Activated T-cell treated with anti-CD3 and anti-CD28 coated beads for 1 hour (primary cell): ENCODE results near the gene POGLUT2.
A peak's percentile ranks its signal among the peaks of the same experiment; 100 is the strongest.
"Not testable (repeated sequence)": the region's sequence is repeated elsewhere in the genome, so short reads cannot be mapped to it uniquely, and the experiment has no call there.

Source experiments
- DNase-seq: peaks from one replicate; pipeline ENCODE4 v3.0.0-alpha.2; 2020; ENCODE audit warnings: low read depth

The POGLUT2 gene

DNA sequence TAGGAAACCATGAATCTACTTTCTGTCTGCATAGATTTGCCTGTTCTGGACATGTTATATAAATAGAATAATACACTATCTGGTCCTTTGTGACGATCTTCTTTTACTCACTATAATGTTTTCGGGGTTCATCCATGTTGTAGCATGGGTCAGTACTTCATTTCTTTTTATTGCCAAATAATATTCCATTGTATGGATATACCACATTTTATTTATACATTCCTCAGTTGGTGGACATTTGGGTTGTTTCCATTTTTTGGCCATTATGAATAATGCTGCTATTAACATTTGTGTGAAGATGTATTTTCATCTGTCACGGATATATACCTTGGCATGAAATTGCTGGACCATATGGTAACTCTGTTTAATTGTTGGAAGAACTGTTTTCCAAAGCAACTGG is 6.9 kb upstream of the POGLUT2 start:
- DNase-seq: no peak

DNA sequence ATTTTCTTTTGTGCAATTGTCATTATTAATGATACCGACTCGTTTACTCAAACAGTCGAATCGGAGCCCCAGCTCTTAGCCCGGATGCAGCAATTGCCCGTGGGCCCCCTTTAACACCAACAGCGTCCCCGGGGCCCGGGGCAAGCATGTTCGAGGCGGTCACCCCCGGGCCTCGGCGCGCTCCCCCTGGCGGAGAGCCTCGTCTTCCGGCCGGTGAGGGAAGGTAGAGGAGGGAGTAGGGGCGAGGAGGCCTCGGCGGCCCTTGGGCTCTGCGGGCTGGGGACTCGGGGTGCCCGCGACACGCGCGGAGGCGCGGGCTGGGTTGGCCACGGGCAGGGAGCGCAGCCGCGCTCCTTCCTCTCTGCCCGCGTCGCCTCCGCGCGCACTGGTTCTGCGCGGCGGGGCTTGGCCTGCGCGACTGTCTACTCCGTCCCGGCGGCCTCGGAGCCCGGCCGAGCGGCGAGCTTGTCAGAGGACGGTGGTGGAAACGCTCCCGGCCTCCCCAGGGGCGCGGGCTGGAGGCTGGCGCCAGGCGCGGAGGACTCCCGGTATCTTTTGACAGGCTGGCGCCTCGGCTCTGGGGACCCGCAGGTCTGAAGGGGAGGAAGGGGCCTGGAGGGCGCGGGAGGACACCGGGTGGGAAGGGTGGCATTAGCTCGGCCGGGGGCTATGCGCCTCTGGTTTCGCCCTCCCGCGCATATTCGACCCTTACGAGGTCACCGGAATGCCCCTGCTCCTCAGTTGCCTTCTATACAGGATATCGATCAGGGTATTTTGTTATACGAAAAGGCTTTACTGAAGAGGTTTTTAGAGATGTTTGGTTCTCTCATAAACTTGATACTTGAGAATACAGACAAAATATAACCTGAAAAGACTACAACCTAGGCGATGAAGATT is 1.6 kb upstream of the POGLUT2 start:
- peak; percentile 78 for DNase-seq

DNA sequence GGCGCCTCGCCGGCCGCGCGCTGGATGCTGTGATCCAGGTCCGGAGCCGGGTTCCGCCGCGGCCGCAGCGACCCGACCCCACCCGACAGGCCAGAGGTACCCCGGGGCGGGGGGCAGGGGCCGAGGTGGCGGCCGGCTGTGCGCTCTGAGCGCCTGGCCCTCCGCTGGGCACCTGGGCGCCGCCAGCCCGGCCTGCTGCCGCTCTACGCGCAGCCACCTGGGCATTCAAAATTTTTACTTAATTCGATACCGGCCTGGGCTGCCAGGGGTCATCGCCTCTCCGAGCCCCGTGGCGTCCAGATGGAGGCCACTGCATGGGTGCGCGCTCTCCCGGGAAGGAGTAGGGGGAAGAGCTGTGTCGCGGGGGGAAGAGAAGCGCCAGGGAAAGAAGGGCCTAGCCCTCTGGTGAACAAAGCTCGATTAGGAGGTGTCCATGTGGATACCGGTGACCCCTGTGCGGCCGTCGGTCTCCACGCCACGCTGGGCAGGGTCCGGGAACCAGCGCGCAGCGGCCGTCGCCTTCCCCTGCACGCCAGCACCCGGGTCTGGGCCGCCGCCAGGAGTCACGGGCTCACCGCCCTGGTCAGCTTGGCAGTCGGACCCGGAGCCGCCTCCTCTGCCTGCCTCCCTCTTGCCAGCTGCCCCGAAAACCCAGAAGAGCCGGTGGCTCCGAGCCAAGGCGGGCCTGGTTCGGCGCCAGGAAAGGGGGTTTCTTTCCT is 809 bp upstream of the POGLUT2 start:
- no peak for DNase-seq

DNA sequence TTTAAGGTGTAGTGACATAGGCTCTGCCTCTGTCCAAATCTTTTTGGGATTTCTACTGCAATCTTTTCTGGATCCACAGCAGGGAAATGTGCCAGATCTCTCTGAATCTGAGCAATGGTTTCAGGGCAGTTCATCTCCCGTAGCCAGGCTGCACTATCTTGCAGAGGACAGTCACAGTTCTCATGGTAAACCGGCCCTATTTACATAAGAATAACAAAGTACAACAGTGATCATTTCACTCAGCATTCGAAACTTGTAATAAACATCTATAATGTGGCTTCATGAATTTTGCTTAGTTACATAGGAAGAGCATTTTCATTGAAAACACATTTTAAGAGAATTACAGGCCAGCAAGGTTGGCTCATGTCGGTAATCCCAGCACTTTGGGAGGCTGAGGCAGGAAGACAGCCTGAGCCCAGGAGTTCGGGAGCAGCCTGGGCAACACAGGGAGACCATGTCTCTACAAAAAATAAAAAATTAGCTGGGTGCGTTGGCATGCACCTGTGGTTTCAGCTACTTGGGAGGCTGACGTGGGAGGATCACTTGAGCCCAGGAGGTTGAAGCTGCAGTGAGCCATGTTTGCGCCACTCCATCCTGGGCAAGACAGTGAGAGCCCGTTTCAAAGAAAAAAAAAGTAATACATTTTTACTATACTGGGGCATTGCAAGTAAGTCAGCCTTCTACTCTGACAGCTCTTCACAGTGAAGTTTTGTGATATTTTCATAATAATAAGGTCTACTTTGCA is 5.0 kb downstream of the POGLUT2 start:
- no peak for DNase-seq

DNA sequence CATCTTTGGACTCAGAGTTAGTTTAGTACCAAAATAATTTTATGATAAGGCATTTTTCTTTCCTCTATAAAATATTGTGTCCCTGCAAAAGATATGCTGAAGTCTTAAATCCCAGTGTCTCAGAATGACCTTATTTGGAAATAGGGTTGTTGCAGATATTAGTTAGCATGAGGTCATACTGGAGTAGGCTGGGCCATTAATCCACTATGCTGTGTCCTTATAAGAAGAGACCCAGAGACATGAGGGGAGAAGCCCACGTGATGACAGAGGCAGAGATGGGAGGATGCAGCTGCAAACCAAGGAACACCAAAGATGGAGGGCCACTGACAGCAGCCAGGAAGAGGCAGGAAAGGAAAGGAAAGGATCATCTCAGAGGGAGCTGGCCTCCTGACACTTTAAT is 6.4 kb downstream of the POGLUT2 start:
- DNase-seq: no peak

DNA sequence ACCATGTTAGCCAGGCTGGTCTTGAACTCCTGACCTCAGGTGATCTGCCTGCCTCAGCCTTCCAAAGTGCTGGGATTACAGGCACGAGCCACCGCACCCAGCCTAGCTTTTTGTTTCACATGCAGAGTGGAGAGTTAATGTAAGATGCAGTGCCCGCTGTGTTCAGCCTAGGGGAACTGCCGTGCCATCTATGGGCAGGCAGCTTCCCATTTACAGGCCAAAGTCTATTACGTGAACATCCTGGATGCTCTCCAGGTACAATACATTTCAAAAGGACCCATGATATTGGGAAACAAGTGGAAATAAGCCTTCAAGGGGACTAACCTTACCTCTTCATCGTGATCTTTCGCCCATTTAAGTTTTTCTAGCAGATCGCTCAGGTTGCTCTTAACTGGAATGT is 10.1 kb downstream of the POGLUT2 start:
- no peak for DNase-seq

DNA sequence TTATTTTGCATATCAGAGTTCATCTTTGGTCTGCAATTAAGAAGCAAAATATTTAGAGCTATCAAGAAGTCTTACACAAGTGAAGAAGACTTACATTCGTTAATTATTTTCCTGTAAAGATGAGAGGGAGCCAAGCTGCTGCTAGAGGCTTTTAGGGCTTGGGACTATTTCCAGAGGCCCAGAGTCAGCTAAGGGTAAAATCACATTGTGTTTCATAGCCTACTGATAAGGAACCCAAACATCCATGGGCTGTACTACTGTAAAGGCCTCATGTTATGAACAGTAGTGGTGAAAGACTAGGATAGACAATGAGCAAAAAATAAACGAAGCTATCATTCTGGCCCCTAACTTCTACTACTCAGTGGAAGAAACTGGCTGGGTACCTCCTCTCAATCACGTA is 14.3 kb downstream of the POGLUT2 start:
- DNase-seq: no peak

DNA sequence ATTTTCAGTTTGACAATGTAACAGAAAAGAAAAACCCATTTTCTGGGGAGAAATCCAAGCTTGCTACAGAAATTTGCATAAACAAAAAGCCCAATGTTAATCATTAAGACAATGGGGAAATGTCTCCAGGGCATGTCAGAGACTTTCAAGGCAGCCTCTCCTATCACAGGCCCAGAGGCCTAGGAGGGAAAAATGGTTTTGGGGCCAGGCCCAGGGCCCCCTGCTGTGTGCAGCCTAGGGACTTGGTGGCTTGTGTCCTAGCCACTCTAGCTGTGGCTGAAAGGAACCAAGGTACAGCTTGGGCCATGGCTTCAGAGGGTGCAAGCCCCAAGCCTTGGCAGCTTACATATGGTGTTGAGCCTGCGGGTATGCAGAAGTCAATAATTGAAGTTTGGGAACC is 17.2 kb downstream of the POGLUT2 start:
- no peak for DNase-seq

DNA sequence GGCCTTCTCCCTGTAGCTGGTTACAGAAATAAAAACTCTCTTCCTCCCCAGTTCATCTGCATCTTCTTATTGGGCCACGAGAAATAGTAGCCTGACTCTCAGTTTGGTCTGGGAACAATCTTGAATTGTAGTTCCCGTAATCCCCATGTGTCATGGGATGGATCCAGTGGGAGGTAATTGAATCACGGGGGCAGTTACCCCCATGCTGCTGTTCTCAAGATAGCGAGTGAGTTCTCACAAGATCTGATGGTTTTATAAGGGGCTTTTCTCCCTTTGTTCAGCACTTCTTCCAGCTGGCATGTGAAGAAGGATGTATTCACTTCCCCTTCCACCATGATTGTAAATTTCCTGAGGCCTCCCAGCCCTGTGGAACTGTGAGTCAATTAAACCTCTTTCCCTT is 18.1 kb downstream of the POGLUT2 start:
- DNase-seq: not testable (repeated sequence)

DNA sequence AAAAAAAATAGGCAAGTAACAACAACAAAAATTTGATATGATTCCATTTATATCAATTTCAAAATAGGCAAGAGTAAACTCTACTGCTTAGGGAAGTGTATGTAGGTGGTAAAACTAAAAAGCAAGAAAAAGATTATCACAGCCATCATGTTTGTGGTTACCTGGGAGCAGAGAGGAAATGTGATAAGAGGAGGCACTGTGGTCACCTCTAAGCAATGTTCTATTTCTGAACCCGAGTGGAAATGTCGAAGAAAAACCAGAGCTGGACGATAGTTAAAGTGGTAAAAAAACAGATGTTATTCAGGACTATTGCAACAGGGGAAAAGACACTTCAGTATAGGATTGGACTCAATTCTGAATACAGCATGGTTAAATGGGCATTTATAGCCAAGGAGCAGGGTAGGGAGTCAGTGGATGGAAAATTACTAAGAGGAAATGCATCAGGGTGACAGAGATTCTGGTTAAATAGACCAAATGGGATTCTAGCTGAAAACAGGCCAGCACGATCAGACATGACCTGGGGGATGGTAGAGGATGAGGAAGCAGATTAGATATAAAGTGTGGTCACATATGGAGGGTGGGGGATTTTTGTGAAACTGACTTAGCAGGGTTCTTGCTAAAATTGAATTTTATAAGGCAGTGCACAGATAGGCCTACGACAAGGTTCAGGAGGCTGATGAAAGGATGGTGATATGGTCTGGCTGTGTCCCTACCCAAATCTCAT is 19.2 kb downstream of the POGLUT2 start:
- DNase-seq: no peak

DNA sequence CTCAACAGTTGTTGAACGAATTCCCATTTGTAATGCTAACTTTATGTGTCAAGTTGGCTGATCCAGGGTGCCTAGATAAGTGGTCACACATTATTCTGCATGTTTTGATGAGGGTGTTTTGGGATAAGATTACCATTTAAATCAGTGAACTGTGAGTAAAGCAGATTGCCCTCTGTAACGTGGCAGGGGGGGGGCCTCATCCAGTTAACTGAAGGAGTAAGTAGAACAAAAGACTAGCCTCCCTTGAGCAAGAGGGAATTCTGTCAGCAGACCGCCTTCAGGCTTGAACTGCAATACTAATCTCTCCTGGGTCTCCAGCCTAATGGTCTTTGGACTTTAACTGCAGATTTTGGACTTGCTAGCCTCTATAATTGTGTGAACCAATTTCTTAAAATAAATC is 21.0 kb downstream of the POGLUT2 start:
- no peak for DNase-seq

DNA sequence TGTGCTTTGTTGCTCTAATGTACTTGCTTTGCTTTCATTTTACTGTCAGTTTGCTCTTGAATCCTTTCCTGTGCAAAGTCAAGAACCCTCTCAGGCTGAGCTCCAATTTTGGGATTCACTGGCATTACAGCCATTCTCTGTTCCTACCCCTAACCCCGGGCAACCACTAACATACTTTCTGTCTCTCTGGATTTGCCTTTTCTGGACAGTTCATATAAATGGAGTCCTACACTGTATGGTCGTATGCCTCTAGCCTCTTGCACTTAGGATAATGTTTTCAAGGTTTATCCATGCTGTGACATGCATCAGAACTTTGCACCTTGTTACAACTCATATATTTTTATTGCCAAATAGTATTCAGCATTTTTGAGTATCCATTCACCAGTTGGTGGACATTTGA is 22.5 kb downstream of the POGLUT2 start:
- no peak for DNase-seq

DNA sequence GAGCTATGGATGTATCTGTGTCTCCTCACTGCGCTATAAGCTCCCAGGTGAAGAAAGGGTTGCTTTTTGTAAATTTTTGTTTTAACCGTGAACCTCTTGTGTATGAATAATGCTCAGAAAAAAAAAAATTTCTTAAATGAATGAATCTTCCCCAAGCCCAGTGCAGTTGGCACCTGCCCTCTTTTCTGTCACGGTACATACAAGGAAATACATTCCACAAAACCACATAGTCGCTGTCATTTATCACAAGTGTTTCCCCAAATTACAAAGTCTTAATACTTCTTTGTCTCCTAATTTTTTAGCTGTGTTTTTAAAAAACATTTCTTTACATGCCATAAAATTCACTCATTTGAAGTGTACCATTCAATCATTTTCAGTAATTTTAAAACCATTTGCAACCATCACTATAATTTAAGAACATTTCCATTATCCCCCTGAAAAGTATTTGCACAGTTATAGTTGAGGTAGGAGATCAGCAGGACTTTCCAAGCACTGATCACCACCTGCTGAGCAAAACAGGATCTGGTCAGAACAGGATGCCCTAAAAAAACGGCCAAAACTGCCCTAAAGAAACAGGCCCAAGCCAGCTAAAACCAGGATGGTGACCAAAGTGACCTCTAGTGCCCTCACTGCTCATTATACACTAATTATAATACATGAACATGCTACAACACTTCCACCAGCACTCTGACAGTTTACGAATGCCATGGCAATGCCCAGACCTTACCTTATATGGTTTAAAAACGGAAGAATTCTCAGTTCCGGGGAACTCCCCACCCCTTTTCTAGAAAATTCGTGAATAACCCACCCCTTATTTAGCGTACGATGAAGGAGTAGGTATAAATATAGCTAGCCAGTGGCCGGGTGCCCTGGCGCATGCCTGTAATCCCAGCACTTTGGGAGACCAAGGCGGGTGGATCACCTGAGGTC is 23.9 kb downstream of the POGLUT2 start:
- DNase-seq: no peak

DNA sequence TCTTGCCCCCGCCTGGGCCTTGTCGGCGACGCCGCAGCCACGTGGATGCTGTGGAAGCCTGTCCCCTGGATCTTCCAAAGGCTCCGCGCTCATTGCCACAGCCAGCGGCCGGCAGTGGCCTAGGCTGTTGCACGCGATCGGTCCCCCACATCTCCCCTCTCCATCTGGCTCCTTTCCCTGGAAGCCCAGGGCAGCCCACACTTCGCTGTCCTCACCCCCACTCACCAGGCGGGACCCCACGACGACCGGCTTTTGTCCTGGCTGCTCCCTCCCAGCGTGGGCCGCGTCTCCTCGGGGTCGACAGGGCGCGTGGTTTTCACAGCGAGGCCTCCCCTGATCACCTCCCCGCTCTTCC is 24.6 kb downstream of the POGLUT2 start:
- no peak for DNase-seq

DNA sequence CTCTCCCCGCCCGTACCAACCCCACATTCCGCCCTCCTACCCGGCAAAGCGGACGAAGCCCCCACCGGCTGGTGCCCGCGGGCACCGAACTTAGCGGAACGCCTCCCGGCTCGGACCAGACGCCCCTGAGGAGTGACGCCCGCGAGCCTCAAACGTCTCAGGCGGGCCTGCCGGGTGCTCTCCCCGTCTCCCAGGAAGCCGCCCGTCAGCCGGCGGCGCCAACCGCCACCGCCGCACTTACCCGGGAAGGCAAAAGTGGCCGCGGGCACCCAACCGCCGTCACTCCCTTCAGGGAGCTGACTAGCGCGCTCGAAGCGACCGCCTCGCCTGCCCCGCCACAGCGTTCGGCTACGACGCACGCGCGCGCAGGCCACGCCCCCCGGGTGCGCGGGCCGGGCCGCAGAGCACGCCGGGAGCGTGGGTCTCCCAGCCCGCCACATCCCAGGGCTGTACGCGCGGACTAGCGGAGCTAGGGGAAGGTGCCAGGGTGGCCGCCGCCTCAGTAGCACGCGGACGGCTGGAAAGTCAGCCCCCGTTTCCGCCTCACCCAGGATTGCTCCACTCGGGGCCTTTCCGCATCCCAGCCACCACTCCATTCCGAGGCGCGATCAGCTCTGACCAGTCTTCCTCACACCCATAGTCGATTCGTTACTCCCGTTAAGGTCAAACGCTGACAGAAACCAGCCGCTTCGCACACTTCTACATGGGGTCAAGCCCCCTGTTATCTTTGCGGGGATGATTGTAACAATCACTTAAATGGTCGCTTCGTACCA is 25.1 kb downstream of the POGLUT2 start, which contains the start of gene TEX30:
TEX30 (minus strand) TSS at position 346 of the 773 bp plus-strand sequence. CDS start 3,760 bp downstream, outside the sequence.
- DNase-seq: peak; percentile 87

DNA sequence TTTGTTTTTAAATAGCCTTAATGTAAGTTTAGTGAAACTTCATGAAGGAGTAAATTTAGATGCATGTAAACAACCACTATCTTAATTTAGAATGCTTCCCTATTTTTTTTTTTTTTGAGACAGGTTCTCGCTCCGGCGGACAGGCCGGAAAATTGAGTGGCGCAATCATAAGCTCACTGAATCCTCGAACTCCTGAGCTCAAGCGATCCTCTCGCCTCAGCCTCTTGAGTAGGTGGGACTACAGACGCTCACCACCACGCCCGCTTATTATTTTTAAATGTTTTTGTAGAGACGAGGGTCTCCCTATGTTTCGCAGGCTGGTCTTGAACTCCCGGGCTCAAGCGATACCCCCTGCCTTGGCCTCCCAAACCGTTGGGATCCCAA is 26.7 kb downstream of the POGLUT2 start:
- no peak for DNase-seq

DNA sequence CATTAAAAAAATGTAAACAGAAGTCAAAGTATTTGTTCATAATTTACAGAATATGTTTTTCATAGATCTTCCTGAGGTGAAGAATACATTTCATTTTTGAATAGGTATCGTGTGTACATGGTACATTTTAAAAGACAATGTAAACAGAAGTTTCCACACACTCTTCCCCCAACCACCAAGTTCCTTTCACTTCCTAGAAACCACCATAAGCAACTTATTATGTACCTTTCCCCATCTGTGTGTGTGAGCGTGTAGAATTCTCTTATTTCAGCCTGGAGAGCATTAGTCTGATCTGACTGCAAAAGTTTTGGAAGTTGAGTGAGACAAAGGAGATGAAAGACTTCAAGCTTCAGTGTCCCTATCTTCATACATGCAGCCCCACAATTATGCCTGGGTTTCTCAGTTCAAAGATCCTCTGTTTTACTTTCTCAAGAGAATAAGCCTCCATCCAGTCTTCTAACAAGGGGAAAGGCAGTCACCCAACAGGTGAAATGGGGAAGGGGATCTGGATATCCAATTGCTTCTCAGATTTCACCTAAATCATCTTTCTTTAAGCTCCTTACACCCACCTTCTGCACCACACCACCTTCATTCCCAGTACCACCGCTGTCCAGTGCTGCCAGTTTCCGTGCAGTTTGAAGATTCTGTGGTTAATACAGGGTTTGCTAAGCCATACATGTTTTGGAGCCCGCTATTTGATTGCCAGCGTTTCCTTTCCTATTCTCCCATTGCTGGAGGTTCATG is 27.3 kb downstream of the POGLUT2 start:
- DNase-seq: no peak

DNA sequence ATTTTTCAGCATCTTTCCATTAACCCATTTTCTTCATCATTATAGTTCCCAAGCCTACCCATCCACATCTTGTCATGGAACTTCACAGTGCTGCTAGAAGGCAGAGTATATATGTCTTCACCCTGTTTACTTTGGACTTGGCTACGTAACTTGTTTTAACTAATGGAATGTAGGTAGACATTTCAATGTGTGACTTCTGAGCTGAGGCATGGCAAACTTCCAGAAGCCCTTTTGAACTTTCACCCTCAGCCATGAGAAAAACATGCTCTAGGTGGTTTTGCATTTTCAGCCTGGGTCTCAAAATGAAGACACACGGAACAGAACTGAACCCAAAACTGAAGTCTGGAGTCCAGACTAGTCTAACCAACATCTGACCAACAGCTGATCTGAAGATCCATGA is 28.3 kb downstream of the POGLUT2 start:
- no peak for DNase-seq

DNA sequence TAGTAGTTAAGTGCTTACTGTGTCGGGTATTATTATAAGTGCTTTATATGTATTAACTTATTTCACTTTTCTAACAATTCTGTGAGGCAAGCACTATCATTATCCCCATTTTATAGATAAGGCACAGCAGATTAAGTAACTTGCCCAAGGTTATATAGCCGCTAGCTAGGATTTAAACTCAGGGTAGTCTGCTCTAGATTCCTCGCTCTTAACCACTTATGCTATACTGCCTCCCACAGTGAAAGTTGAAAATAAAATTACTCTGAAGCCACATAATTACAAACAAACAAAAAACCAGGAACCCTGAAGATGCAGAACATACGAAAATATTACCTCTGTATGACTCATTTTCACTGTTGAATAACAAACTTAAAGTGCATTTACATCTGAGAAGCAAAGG is 29.1 kb downstream of the POGLUT2 start:
- DNase-seq: no peak
